Loucy (cell line): Measurements from ENCODE around the gene ADAD2.
"Not testable (repeated sequence)": the region's sequence is repeated elsewhere in the genome, so short reads cannot be mapped to it uniquely, and the experiment has no call there.

ENCODE experiments used
- H2AFZ ChIP-seq: fragments of 200-600 bp; sonication (generic); 2 replicates; pipeline ENCODE4 v1.6.0; 2016; ENCODE audit warnings: antibody characterized with exemption, mild to moderate bottlenecking, low read length, moderate library complexity
- H3F3A ChIP-seq: fragments of 200-600 bp; 2 replicates; pipeline ENCODE4 v1.6.0; 2016; ENCODE audit warnings: antibody characterized with exemption, low read depth, mild to moderate bottlenecking
- H3K27me3 ChIP-seq: fragments of 200-600 bp; sonication (generic); 2 replicates; pipeline ENCODE4 v1.6.1; 2014; ENCODE audit warnings: low read length, mild to moderate bottlenecking; ENCODE audit not compliant: insufficient read depth, poor library complexity, severe bottlenecking
- H3K36me3 ChIP-seq: fragments of 200-600 bp; sonication (generic); 2 replicates; pipeline ENCODE4 v1.6.1; 2016; ENCODE audit warnings: low read length; ENCODE audit not compliant: insufficient read depth
- H3K4me1 ChIP-seq: fragments of 200-600 bp; sonication (generic); 2 replicates; pipeline ENCODE4 v1.5.1; 2014; ENCODE audit warnings: low read length, mild to moderate bottlenecking; ENCODE audit not compliant: insufficient read depth, poor library complexity, severe bottlenecking
- H3K4me2 ChIP-seq: fragments of 200-600 bp; sonication (generic); 2 replicates; pipeline ENCODE4 v1.6.0; 2014; ENCODE audit warnings: antibody characterized with exemption, low read length, low read depth, mild to moderate bottlenecking; ENCODE audit not compliant: poor library complexity, severe bottlenecking
- H3K4me3 ChIP-seq: fragments of 200-600 bp; sonication (generic); 2 replicates; pipeline ENCODE4 v1.5.1; 2014; ENCODE audit warnings: low read length, mild to moderate bottlenecking, mixed read lengths; ENCODE audit not compliant: poor library complexity, severe bottlenecking
- H3K79me2 ChIP-seq: fragments of 200-600 bp; sonication (generic); 2 replicates; pipeline ENCODE4 v1.6.1; 2014; ENCODE audit warnings: low read length; ENCODE audit not compliant: insufficient read depth
- H3K9ac ChIP-seq: fragments of 200-600 bp; sonication (generic); 2 replicates; pipeline ENCODE4 v1.6.0; 2014; ENCODE audit warnings: mild to moderate bottlenecking, low read depth, low read length, moderate library complexity; ENCODE audit not compliant: poor library complexity, severe bottlenecking
- H3K9me2 ChIP-seq: fragments of 200-600 bp; sonication (generic); replicated peaks from 2 replicates; pipeline ENCODE4 v1.6.1; 2016; ENCODE audit warnings: low read depth, low read length, mixed read lengths
- H3K9me3 ChIP-seq: fragments of 200-600 bp; sonication (generic); 2 replicates; pipeline ENCODE4 v1.6.1; 2014; ENCODE audit warnings: mild to moderate bottlenecking, antibody characterized with exemption, low read length, low read depth; ENCODE audit not compliant: insufficient read depth
- H4K20me1 ChIP-seq: fragments of 200-600 bp; sonication (generic); 2 replicates; pipeline ENCODE4 v1.6.0; 2014; ENCODE audit warnings: antibody characterized with exemption, low read length, mild to moderate bottlenecking; ENCODE audit not compliant: insufficient read depth, poor library complexity, severe bottlenecking
- EZH2phosphoT487 ChIP-seq: fragments of 200-600 bp; IDR thresholded peaks from 2 replicates; pipeline ENCODE4 v1.6.1; 2018; ENCODE audit warnings: antibody characterized with exemption, mild to moderate bottlenecking, moderate library complexity, borderline replicate concordance
- TF ChIP-seq, protein P1 (sequence below): fragments of 200-600 bp; sonication (generic); conservative IDR thresholded peaks from 2 replicates; pipeline ENCODE4 v1.5.1; 2014; ENCODE audit warnings: mild to moderate bottlenecking, antibody characterized with exemption, low read length

Gene ADAD2

DNA sequence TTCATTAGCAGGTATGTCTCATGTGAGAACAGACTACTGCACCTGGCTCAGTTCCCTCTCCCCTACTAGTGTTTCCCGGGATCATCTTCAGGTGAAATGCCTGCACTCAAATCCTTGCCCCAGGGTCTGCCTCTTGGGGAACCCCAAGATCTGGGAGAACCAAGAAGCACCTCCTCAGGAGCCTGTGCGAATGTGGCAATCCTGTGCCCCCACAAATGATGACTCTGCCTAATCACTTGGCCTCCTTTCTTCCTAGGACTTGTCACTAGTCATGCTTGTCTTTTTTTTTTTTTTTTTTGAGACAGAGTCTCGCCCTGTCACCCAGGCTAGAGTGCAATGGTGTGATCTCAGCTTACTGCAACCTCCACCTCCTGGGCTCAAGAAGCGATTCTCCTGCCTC, 21.7 kb downstream of the ADAD2 start:
- Histone ChIP-seq H3K4me2 (no peak overlapping the region), H3K4me3 (no peak overlapping the region), H3K36me3 (no peaks in the 10 kb centered on the region), H3K9me2 (no peaks in the 10 kb centered on the region), H4K20me1 (no peaks in the 10 kb centered on the region), H2AFZ (no peak overlapping the region), H3K4me1 (no peaks in the 10 kb centered on the region), H3K9me3 (no peaks in the 10 kb centered on the region), H3K27me3 (no peaks in the 10 kb centered on the region), H3F3A (no peaks in the 10 kb centered on the region), H3K79me2 (no peaks in the 10 kb centered on the region), H3K9ac (no peak overlapping the region)
- TF ChIP-seq, protein P1, sequence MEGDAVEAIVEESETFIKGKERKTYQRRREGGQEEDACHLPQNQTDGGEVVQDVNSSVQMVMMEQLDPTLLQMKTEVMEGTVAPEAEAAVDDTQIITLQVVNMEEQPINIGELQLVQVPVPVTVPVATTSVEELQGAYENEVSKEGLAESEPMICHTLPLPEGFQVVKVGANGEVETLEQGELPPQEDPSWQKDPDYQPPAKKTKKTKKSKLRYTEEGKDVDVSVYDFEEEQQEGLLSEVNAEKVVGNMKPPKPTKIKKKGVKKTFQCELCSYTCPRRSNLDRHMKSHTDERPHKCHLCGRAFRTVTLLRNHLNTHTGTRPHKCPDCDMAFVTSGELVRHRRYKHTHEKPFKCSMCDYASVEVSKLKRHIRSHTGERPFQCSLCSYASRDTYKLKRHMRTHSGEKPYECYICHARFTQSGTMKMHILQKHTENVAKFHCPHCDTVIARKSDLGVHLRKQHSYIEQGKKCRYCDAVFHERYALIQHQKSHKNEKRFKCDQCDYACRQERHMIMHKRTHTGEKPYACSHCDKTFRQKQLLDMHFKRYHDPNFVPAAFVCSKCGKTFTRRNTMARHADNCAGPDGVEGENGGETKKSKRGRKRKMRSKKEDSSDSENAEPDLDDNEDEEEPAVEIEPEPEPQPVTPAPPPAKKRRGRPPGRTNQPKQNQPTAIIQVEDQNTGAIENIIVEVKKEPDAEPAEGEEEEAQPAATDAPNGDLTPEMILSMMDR, result no peak
- no peak for TF ChIP-seq EZH2phosphoT487

DNA sequence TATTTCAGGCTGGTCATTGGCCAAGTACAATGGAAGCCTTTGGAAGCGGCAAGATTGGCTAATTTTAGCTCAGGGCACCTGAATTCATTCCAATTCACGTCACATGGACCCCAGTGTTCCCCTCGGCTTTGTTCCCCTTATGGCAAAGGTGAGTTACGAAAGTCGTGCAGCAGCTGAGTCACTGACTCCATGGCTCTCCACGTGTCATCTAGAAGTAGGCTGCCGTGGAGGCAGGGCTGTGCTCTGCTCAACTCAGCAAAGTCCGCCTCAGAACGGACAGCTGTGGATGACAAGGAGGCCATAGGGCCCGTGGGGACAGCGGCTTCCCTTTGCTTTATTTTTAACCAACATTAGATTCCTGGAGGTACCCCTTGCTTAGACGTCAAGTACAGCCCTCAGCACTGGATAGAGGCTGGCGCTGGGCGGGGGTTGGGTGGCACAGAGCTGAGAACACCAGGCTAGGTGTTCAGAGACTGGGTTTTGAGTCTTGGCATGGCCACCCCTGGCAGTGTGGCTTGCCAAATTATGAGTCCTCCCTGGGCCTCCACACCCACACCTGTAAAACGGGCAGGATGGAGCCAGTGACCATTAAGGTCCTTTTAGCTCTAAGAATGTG, 23.6 kb downstream of the ADAD2 start:
- Histone ChIP-seq H3K9me3 (no peaks in the 10 kb centered on the region), H3K79me2 (no peaks in the 10 kb centered on the region), H3K27me3 (no peaks in the 10 kb centered on the region), H3F3A (no peaks in the 10 kb centered on the region), H3K4me3 (no peak overlapping the region), H3K4me1 (no peaks in the 10 kb centered on the region), H2AFZ (no peak overlapping the region), H3K36me3 (no peaks in the 10 kb centered on the region), H3K9ac (no peak overlapping the region), H4K20me1 (no peaks in the 10 kb centered on the region), H3K9me2 (no peaks in the 10 kb centered on the region), H3K4me2 (no peak overlapping the region)
- no peak for TF ChIP-seq EZH2phosphoT487
- TF ChIP-seq, protein P1, result no peak

DNA sequence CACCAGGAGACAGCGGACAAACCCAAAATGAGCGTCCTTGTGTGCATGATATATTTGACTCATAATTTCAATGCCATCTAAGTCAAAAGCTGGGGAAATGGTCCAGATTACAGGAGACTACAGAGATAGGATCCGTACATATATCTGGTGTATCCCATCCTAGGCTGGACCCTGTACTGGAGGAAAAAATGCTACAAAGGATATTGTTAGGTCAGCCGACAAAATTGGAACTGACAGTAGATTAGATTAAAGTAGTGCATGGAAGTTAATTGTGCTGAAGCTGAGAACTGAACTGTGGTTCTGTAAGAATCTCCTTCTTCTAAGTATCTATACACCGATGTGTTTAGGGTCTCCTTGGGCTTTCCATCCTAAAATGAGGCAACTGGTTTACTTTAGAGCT, 24.6 kb downstream of the ADAD2 start:
- Histone ChIP-seq H3K79me2 (no peaks in the 10 kb centered on the region), H3K4me2 (no peak overlapping the region), H3F3A (no peaks in the 10 kb centered on the region), H3K9me2 (no peaks in the 10 kb centered on the region), H3K4me1 (no peaks in the 10 kb centered on the region), H4K20me1 (no peaks in the 10 kb centered on the region), H3K36me3 (no peaks in the 10 kb centered on the region), H3K27me3 (no peaks in the 10 kb centered on the region), H3K4me3 (no peak overlapping the region), H3K9me3 (no peaks in the 10 kb centered on the region), H3K9ac (no peak overlapping the region), H2AFZ (no peak overlapping the region)
- TF ChIP-seq, protein P1, result no peak
- TF ChIP-seq EZH2phosphoT487, result no peak

DNA sequence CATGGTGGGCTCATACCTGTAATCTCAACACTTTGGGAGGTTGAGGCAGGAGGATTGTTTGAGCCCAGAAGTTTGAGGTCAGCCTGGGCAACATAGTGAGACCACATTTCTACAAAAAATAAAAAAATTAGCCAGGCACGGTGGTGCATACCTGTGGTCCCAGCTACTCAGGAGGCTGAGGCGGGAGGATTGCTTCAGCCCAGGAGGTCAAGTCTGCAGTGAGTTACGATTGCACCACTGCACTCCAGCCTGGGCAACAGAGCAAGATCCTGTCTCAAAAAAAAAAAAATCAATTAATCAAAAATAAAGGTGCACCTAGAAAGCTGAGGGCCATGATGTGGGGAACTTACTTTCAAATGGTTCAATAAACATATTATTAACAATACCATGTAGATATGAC, 25.2 kb downstream of the ADAD2 start:
- not testable (repeated sequence) for H3F3A ChIP-seq, H3K79me2 ChIP-seq, H3K36me3 ChIP-seq, H3K9me3 ChIP-seq, H3K4me1 ChIP-seq, H3K27me3 ChIP-seq, H3K4me3 ChIP-seq, H4K20me1 ChIP-seq, H2AFZ ChIP-seq, H3K9me2 ChIP-seq, H3K9ac ChIP-seq, H3K4me2 ChIP-seq
